Loucy (cell line): ENCODE measurements around the gene CNIH4.

ENCODE experiments used
- EZH2phosphoT487 ChIP-seq: fragments of 200-600 bp; IDR thresholded peaks from 2 replicates; pipeline ENCODE4 v1.6.1; 2018; ENCODE audit warnings: antibody characterized with exemption, mild to moderate bottlenecking, moderate library complexity, borderline replicate concordance
- TF ChIP-seq, protein P1 (sequence below): fragments of 200-600 bp; sonication (generic); conservative IDR thresholded peaks from 2 replicates; pipeline ENCODE4 v1.5.1; 2014; ENCODE audit warnings: mild to moderate bottlenecking, antibody characterized with exemption, low read length

GRCh38 chr1:224381880-224382548 lies 25.3 kb downstream of the CNIH4 start:
- TF ChIP-seq, protein P1, sequence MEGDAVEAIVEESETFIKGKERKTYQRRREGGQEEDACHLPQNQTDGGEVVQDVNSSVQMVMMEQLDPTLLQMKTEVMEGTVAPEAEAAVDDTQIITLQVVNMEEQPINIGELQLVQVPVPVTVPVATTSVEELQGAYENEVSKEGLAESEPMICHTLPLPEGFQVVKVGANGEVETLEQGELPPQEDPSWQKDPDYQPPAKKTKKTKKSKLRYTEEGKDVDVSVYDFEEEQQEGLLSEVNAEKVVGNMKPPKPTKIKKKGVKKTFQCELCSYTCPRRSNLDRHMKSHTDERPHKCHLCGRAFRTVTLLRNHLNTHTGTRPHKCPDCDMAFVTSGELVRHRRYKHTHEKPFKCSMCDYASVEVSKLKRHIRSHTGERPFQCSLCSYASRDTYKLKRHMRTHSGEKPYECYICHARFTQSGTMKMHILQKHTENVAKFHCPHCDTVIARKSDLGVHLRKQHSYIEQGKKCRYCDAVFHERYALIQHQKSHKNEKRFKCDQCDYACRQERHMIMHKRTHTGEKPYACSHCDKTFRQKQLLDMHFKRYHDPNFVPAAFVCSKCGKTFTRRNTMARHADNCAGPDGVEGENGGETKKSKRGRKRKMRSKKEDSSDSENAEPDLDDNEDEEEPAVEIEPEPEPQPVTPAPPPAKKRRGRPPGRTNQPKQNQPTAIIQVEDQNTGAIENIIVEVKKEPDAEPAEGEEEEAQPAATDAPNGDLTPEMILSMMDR = no peak
- TF ChIP-seq EZH2phosphoT487 = no peak
